G401.6 (cell line): Measurements from ENCODE around the gene MGMT.

Experiments
- FAIRE-seq: peaks from 2 replicates; lab custom pipeline; 2012; peaks lifted over from hg19 to GRCh38; lab: Jason Lieb, UNC

Gene MGMT

DNA sequence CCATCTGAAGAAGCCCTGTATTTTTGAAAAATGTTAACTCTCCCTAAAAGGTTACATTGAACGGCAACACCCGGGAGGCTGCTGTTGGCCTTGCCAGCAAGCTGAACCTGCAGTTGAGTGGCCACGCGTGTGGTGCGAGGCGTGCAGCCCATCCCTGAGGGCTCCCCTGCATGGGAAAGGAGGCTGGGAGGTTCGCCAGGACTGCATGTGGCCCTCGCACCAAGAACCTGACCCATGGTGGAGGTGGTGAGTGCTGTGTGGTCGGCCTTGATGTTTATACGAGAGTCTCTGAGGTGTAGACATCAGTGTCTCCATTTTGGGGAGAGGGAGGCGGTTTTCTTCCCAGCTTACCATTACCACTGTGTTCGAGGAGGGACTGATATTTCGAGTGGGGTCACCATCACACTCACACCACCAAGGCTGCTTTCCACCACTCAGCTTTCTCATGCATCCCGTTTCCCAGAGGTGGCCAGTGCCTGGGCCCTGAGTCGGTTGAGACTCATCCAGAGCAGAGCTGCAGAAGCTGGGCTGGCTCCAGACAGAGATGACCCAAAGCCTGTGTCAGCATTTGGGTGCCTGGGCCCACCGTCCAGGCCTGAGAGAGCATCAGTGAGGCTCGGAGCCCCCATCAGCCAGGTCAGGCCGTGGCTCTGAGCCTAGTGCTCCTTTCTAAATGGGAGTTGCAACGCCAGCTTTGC is 274.4 kb downstream of the MGMT start:
- FAIRE-seq = no peak

DNA sequence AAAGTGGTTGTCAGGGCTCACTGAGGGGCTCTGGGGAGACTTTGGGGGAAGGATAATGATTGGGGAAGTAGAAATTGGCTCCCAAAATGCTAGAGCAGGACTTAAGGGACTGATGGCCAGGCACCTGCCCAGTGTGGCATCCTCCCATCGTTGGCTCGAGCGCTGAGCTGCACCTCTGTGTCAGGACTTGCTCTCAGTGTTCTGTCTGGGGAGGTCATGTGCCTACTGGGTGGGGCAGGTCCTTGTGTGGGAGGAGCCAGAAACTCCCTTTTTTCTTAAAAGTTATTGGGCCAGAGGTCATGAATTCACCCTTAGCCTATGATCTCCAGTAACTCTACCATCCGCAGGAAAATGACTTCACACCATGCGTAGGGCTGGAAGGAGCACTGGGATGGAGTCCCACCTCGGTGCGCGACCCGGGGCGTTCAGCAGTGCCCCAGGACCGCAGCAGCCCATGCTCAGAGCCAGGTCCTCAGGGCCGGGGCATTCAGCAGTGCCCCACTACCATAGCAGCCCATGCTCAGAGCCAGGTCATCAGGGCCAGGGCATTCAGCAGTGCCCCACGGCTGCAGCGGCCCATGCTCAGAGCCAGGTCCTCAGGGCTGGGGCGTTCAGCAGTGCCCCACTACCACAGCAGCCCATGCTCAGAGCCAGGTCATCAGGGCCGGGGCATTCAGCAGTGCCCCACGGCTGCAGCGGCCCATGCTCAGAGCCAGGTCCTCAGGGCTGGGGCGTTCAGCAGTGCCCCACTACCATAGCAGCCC is 275.1 kb downstream of the MGMT start:
- FAIRE-seq = no peak

DNA sequence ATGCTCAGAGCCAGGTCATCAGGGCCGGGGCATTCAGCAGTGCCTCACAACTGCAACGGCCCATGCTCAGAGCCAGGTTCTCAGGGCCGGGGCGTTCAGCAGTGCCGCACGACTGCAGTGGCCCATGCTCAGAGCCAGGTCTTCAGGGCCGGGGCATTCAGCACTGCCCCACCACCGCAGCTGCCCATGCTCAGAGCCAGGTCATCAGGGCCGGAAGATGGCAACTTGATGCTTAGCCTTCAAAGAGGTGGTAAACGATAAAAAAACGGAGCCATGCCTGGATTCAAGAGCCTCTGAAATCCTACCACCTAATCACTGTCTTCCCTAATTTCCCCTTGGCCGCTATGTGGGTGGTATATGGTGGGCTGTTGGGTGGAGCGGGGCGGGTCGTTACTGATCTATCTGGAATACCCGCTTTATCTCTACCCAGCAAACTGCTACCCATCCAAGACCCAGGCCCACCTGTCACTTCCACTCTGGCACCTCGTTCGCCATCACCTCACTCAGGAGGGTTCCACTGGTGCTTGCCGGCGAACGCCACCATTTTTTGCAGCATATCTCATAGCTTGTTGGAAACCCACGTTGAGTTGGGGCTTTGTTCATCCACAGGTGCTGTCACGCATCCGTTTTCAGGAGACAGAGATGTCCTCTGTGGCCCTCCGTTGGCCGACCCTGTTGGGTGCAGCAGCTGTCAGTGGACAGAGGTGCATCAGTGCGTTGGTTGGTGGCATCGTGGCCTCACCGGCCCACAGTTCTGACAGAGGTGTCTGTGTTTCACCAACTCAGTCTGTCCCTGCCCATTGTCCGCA is 275.9 kb downstream of the MGMT start:
- no peak for FAIRE-seq

DNA sequence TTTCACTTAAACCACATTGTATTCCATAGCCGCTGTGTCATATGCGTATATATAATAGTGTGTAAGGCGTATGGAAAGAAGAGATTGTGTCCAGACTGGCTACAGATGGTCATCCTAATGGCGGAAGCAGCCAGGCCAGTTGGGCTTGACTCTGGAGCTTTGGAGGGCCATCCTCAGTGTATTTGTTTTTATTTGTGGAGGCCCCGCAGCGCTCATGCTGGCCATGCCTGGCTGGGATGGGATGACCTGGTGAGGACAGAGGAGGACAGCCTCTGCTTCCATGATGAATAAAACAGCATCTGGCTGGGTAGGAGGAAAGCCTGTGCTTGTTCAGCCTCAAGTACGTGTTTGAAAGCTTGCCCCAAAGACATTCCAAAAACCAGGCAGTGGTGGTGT is 276.7 kb downstream of the MGMT start:
- FAIRE-seq = no peak

DNA sequence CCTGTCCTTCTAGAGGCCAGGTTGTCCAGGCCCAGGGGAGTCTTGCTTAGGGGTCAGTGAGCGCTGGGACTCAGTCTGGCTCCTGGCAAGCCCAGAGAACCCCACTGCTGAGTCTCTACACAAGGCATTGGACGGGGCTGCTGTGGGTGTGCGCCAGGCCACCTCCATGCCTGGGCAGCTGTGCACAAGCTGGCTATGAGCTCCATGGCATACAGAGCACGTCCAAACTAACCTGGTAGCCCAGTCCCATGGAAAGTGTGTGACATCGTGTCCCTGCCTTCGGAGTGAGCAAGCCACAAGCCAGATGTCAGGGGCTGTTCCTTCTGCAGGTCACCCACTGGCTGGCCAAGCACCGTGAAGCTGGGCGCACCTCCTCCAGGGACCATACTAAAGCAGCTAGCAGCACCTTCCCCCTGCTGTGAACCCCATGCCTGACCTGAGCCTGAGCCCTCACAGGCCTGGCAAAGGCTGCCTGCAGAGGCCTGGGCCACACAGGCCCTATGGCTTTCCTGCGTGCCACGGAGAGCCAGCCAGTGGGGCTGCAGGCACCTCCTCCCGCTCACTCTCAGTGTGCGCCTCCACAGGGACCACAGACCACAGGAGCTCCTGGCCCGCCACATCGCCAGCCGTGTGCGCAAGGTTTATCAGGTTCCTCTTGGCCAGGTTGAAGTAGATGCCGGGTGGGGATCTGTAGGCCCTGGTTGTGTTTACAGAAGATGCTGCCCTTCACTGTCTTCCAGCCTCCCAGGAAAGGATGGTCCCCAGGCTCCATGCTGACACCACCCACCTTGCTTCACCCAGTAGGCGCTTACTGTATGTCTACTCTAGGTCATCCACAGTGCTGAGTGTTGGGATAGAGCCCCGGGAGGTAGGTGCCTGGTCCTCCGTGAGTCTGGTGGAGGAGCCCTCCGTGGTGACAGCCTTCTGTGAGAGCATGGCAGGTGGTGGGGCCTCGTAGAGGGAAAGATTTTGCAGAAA is 277.4 kb downstream of the MGMT start:
- FAIRE-seq = no peak

DNA sequence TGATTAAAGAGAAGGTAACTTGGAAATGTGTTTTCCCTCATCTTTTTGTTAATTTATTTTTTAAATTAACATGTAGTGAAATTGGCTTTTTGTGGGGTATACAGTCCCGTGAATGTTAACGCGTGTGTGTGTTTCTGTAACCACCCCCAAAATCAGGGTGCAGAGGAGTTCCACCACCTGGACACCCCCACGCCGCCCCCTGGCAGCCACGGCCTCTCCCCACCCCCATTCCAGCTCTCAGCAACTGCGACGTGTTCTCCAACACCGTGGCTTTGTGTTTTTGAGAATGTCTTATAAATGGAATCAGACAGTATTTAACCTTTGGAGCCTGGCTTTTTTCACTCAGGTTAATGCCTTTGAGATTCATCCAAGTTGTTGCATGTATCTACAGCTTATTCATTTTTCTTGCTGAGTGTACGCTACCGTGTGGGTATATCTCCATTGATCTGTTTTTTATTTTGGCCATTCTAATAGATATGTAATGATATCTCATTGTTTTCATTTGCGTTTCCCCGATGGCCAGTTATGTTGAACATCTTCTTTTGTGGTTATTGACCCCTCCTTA is 278.2 kb downstream of the MGMT start:
- no peak for FAIRE-seq

DNA sequence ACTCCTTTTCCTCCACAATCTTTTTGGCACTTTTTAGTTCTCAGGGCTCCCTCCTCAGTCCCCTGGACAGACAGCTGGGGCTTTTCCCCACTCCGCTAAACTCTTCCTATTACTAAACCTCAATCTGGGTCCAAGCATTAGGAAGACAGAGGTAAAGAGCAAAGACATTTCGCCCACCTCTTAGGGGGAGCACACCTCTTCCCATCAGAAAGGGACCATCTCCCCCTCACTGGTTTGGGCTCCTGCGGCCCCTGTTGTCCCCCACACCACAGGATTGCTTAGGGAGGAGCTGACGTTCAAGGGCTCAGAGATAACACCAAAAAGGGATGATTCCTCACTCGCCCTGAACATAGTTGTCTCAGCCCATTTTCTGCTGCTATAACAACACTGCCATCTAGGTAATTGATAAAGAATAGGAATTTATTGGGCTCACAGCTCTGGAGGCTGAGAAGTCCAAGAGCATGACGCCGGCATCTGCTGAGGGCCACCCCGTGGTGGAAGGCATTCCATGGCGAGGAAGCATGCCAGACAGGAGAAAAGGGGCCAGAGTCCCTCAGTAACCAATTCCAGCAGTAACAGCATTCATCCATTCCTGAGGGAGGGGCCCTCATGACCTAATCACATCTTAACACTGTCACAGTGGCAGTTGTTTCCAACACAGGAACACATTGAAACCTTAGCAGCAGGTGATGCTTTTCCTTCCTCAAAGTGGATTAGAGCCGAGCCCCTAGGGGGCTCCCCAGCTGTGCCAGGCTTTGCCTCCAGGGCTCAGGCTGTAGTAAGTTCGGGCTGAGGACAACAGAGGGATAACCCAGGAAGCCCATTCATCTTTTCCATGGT is 287.4 kb downstream of the MGMT start:
- FAIRE-seq = no peak

DNA sequence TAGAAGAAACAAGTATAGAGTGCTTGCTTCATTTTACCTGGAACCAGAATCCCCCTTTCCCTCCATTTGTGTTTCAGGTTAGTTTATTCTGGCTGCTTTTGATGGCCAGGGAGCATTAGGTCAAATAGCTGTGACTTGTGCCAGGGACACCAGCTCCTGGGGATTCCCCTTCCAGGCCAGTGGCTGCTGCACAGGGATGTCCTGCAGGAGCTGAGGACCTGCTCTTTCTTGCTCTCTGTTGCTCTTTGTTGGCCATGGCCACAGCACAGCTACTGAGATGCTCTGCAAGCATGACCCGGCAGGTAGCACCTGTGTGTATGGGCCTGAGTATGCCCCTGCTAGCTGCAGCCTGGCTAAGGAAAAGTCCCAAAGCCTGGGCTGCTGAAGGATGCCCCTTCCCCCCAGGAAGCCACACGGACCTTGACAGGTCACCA is 288.1 kb downstream of the MGMT start:
- FAIRE-seq = no peak

DNA sequence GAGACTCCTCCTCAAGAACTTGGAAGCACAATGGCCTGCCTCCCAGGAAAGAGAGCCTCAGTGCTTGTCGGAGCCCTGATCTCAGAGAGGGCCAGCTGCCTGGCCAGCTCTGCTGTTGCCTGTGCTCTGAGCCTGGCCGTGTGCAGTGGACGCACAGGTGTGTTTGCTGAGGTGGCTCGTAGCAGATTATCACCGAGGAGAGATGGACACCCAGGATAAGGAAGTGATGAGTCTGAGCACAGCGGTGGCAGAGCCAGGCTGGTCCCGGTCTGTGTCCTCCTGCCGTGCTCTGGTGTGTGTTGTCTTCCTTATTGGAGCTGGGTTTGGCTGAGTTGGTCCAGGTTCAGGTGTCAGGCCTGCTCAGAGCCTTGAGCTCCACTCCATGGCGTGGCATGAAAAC is 288.6 kb downstream of the MGMT start:
- no peak for FAIRE-seq

DNA sequence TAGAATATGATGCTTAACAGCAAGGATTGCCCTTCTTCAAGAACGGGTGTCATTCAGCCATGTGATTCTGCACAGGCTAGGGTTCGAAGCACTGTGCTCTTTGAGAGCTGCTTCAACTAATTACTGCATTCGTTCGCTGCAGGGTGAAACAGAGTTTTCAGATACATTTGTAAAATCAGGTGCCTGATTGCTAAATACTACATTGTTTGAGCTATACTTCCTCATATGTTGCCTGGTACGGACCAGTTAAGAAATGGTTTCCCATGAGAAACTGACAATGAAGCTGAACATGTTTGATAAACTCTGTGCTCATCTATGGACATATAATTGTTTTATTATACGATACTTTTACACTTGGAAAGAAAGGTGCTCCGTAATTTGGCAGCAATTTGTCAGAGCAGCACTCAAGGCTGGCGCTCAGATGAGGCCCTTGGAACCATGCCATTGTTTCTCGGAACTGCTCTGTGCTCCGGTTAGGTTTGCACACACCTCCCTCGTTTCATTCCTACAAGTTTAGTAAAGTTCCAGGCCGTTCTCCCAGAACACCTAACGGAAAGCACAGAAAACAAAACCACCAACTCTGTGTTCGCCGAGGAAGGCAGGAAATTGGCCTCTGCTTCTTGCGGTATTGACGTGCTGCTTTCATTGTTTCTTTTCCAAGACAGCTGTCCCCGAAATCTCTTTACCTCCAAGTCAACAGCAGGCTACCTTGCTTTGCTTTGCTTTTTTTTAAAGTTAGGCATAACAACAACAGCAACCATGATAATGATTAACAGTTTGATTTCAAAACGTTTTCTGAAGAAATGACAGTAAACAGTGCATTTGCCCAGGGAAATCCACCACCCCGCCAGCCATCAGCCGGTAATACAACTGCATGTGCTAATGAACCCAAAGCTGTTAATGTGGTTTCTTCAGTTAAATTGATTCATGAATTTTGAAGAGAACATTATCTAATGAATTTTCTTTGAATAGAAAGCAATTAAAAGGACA is 290.2 kb downstream of the MGMT start:
- FAIRE-seq = no peak

DNA sequence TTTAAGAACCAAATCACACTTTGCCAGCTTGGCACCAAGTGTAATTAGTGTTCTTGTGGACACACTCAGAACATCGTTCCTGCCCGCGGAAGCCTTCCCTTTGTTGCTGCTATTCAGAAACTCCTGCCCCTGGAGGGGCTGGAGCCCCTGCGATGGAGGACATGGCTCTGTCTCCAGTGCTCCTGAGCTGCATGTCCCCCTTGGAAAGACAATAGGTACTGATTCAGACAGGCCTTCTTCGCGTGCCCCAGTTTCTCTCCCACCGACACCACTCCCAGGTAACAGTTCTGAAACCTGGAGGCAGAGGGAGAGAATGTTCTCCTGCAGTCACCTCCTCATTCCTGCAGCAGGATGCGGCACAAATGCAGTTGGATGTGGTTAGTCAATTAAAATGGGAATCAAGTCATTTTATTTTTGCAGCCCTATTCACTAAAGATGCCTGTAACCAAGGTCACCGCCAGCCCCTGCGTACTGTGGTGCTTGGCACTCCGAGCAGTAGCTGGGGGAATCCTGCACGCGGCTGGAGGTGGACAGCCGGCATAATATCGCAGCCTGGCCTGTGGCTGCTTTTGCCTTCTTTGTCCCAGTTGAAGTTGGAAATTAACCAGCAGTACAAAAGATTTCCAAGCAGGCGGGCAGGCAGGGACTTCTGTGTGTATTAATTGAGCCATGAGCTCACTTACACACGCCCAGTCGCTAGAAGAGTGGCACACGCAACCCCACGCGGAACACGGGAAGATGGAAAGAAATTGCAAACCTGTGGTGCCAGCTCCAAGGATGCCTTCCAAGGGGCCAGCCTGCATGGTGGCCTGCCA is 291.4 kb downstream of the MGMT start:
- no peak for FAIRE-seq

DNA sequence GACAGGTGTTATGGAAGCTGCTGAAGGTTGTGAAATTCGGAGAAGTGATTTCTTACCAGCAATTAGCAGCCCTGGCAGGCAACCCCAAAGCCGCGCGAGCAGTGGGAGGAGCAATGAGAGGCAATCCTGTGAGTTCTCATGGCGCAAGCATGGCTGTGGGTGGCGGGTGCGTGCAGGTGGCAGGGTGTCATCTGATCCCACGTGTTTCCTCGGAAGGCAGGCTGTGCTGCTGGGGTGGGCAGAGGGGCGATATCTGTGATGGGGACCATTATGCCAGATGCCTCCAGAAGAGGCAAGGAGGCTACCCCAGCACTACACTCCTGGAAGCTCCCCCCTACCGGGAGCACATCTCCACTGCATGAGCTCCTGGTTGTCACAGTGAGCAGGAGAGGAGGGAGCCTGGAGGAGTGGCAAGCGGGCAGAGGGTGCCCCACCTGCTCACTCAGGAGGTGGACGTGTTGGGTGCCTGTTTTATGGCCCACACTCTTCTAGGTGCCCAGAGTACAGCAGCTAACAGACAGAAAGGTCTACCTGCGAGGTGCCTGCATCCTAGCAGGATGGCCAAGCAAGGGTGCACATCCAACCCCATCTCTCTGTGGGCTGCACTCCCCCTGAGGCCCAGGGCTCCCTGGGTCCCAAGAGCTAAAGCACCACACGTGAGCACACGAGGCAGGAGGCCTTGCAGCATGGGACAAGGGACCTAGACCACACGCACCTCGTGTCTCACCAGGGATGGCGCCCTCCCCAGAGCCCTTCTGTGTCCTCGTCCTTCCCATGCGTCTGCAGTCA is 292.4 kb downstream of the MGMT start:
- no peak for FAIRE-seq

DNA sequence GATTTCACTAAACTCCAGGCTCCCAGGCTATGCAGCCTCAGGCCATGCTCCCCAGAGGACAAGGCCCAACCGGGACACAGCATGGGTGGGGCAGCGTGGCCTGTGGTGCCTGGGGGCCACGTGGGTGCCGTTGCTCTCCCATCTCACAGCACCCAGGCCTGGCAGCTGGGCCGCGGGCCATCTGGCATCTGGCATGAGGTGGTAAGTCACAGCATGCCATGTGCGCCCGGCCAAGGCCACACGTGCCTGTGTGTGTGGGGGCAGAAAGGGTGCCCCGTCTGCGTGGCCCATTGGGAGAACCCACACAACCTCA is 292.9 kb downstream of the MGMT start:
- no peak for FAIRE-seq

DNA sequence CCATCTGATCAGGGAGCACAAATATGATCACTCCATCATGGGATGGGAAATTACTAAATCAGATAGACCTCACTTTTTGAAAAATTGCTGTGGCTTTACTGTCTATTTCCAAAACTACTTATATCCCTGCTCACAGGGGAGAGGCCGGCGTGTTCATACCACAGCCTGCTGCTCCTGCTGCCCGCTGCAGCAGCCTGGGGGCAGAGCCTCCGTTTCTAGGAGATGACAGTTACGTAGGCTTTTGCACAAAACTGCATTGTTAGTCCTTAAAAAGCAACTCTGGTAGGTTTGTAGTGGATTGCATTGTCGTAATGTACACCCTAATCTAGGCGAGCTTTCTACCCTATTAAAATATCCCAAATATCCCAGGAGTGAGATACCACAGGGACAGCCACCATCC is 293.4 kb downstream of the MGMT start:
- FAIRE-seq = no peak

DNA sequence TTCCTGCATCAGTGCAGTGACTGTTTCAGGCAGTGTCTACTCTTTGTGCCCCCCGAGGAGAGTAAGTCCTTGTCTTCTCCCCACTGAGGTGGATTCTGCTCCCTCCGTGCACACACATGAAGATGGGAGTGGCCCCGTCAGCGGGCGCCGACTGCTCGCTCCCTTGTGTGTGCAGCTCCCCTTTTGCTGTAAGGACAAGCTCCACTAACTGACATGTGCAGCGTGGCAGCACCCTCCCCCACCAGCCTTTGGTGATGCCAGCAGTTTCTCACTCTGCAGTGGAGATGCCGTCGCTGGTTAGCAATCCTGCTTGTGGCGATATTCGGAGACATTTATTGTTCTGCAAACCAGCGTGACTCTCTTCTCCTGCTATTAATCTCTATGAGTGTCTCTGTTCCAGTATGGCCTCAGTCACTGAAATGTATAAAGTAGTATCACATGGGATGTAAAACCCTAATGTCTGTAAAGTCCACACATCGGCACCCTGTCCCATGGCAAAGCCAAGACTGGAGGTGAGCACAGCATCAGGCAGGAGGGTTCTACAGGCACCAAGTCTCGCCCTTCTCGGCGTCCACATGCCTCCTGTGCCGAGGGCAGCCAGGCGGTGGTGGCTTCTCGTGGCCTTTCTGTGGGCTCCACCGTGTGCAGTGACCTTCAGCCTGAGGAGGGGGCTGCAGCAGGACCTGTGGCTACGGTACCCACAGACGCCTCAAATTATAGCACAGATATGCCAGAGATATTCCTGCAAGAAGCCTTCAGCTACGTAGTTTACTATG is 294.3 kb downstream of the MGMT start:
- FAIRE-seq = no peak

DNA sequence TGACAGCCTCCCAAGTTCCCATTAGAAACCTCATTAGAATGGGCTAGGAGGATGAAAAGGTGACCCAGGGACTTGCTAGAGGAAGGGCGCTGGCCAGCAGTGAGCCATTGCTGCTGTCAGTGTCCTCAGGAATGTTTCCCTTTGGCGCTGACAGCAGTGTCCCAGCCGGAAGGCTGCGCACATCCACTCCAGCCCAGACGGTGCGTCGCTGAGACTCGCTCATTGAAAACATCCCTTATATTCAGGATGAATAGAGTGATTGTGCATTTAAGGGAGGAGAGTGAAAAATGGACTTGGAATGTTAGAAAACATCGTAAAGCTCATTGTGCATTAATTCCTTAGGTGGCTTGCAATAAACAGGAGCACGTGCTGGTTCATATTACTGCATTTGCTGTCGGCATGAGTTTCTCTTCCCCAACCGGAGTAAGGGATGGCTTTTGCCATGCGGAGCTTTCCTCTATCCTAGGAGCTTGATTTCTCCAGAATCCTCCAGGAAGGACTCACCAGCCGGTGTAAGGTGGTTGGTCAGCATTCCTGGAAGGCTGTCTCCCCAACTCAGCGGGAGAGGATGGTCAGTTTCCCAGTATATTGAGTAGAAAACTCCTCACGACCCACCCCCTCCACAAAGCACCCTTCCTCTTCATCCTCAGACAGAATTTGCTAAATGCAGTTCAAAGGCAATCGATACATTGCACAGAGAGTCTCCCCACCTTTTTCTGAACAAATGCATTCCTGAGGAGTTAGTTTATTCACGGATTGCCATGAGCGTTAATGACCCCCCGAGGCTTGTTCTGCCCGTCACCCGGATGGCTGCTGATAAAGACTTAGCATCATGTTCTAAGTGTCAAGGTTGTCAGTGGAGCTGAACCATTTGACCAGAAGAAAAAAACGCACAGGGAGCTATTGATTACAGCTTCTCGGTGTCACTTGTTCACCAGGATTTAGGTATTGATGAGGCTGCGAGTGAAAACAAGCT is 295.2 kb downstream of the MGMT start:
- FAIRE-seq = no peak
